Kidney epithelial cell (primary cell): ENCODE data around the gene IMMT. TPM values are rescaled to one million over a fixed set of nuclear protein-coding genes. Genes with fewer than 3 reads are reported as not detected.

Experiments used
- DNase-seq: peaks from one replicate; pipeline ENCODE4 v3.0.0-alpha.2; 2010; ENCODE audit warnings: low read depth
- H3K27me3 ChIP-seq: 2 replicates; pipeline ENCODE4 v1.6.0; 2011; ENCODE audit warnings: low read length; ENCODE audit not compliant: control insufficient read depth, insufficient read depth
- H3K36me3 ChIP-seq: 2 replicates; pipeline ENCODE4 v1.5.1; 2011; ENCODE audit warnings: low read length; ENCODE audit not compliant: control insufficient read depth, insufficient read depth
- H3K4me3 ChIP-seq: 2 replicates; pipeline ENCODE4 v1.5.1; 2011; ENCODE audit warnings: low read depth, mild to moderate bottlenecking, control low read depth, low read length
- CTCF ChIP-seq: IDR thresholded peaks from 2 replicates; pipeline ENCODE4 v1.5.1; 2011; ENCODE audit warnings: mild to moderate bottlenecking, moderate library complexity, low read length, control low read depth, inconsistent platforms; ENCODE audit not compliant: insufficient read depth, poor library complexity, severe bottlenecking
- total RNA-seq: library from RNA; depleted of rRNA; stranded (reverse); fragments of >200 nt; gene quantifications from 2 replicates; pipeline ENCODE4 v1.2.3, GENCODE V29; 2015

IMMT gene
- total RNA-seq, 1 donor from 2014 or later, result 66.9 TPM

GRCh38 chr2:86142436-86143257 is 52.6 kb downstream of the IMMT start:
- Histone ChIP-seq H3K27me3 (no peaks in the 10 kb centered on the region), H3K4me3 (no peak overlapping the region), H3K36me3 (no peaks in the 10 kb centered on the region)
- no peak for DNase-seq
- TF ChIP-seq CTCF, result no peak

- DNase-seq, result no peak
- H3K27me3 ChIP-seq, result no peaks in the 10 kb centered on the region
- no peaks in the 10 kb centered on the region for H3K36me3 ChIP-seq
- no peak for TF ChIP-seq CTCF
- H3K4me3 ChIP-seq, result no peak overlapping the region
These were observed 54.3 kb downstream of the IMMT start for GRCh38 chr2:86140969-86141392.

- TF ChIP-seq CTCF, result no peak
- peaks cover 1% of the 10 kb centered on the region for H3K36me3 ChIP-seq
- H3K4me3 ChIP-seq, result no peak overlapping the region
- DNase-seq, result no peak
- no peaks in the 10 kb centered on the region for H3K27me3 ChIP-seq
These were observed 55.3 kb downstream of the IMMT start for GRCh38 chr2:86139981-86140380.

- DNase-seq, result no peak
- H3K36me3 ChIP-seq, result peaks cover 1% of the 10 kb centered on the region
- H3K27me3 ChIP-seq, result no peaks in the 10 kb centered on the region
- TF ChIP-seq CTCF, result no peak
- H3K4me3 ChIP-seq, result no peak overlapping the region
These were observed 56.3 kb downstream of the IMMT start for GRCh38 chr2:86138736-86139625.

- H3K27me3 ChIP-seq, result no peaks in the 10 kb centered on the region
- no peak for DNase-seq
- H3K4me3 ChIP-seq, result no peak overlapping the region
- peaks cover 1% of the 10 kb centered on the region for H3K36me3 ChIP-seq
- TF ChIP-seq CTCF, result no peak
These were observed 59.1 kb downstream of the IMMT start for GRCh38 chr2:86136141-86136540.
